Daoy (cell line): ENCODE measurements around the gene F12. TPM values are rescaled to one million over a fixed set of nuclear protein-coding genes. Genes with fewer than 3 reads are reported as not detected.

Experiments used
- DNase-seq: peaks from one replicate; pipeline ENCODE4 v3.0.0-alpha.2; 2015; ENCODE audit warnings: low read depth
- total RNA-seq: library from RNA; depleted of rRNA; stranded (reverse); fragments of >200 nt; shearing (Covaris generic); gene quantifications from 2 replicates; pipeline ENCODE4 v1.2.3, GENCODE V29; 2014; rRNA removed

The F12 gene
- total RNA-seq, 1 experiment from 2014 or later = 9.6 TPM

GRCh38 chr5:177356746-177357145 is 52.6 kb downstream of the F12 start:
- no peak for DNase-seq

DNA sequence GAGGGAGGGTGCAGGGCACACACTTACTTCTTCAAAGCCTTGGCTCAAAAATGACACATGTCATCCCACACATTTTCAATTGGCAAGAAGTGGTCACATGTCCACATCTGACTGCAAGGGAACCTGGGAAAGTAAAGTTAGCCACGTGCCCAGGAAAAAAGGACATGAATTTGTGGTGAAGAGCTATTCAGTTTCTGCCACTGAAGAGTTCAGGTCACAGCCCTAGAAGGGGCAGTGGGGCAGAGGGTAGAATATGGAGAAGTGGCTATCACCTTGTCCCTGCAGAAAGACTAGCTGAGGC is 53.5 kb downstream of the F12 start:
- DNase-seq = no peak

- no peak for DNase-seq
These were observed 54.0 kb downstream of the F12 start for GRCh38 chr5:177355162-177355867.

DNA sequence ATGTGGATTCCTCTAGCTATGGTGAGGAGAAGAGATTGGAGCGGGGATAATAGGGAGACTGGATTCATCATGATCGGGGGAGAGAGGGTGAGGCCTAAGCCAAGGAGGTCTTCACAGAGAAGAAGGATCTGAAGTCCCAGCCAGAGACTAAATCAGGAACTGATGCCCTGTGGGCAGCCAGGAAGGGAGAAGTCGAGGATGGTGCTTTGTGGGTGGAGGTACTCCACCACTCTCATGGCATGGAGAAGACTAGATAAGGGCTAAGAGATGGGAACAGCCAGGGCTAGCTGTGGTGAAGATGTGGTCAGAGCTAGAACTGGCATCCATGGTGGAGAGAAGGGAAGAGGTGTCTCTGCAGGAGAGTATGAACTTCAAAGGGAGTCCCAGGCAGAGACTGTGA is 54.7 kb downstream of the F12 start:
- DNase-seq = no peak

GRCh38 chr5:177354256-177354655 is 55.1 kb downstream of the F12 start:
- no peak for DNase-seq

GRCh38 chr5:177353093-177353492 is 56.3 kb downstream of the F12 start:
- no peak for DNase-seq

Other genes with a start within 250 kb of the F12 start
- 16.6 and 18.8 TPM in 2 replicates for gene RAB24, start 105.8 kb downstream of the F12 start, total RNA-seq
- 434 and 468 TPM in 2 replicates for gene PRELID1, start 105.8 kb downstream of the F12 start, total RNA-seq
- 16.7 and 23.4 TPM in 2 replicates for gene MXD3, start 97.7 kb downstream of the F12 start, total RNA-seq
- 269 and 285 TPM in 2 replicates for gene LMAN2, start 57.9 kb downstream of the F12 start, total RNA-seq
- 18.1 and 30.5 TPM in 2 replicates for gene RGS14, start 51.6 kb downstream of the F12 start, total RNA-seq
- not detected in 2 replicates for gene SLC34A1, start 25.1 kb downstream of the F12 start, total RNA-seq
- gene PFN3, start 8.9 kb downstream of the F12 start, total RNA-seq = not detected in 2 replicates
- 67.3 and 71.8 TPM in 2 replicates for gene GRK6, start 17.1 kb upstream of the F12 start, total RNA-seq
- 15.7 and 21.4 TPM in 2 replicates for gene PRR7, start 37.2 kb upstream of the F12 start, total RNA-seq
- 166 and 187 TPM in 2 replicates for gene DBN1, start 64.1 kb upstream of the F12 start, total RNA-seq
- 197 and 234 TPM in 2 replicates for gene PDLIM7, start 88.0 kb upstream of the F12 start, total RNA-seq
- gene DOK3, start 100.3 kb upstream of the F12 start, total RNA-seq = 3.7 and 3.9 TPM in 2 replicates
- gene DDX41, start 107.4 kb upstream of the F12 start, total RNA-seq = 68.7 and 91.5 TPM in 2 replicates
- gene FAM193B, start 145.0 kb upstream of the F12 start, total RNA-seq = 14.6 and 26.7 TPM in 2 replicates
- 94.7 and 105 TPM in 2 replicates for gene TMED9, start 182.6 kb upstream of the F12 start, total RNA-seq
- 35.1 and 51.0 TPM in 2 replicates for gene B4GALT7, start 190.6 kb upstream of the F12 start, total RNA-seq